SJCRH30 (cell line): Measurements from ENCODE around the gene LRRK1. TPM values are rescaled to one million over a fixed set of nuclear protein-coding genes. Genes with fewer than 3 reads are reported as not detected.

Experiments
- DNase-seq, 2 experiments: peaks; one replicate each; pipeline ENCODE4 v3.0.0-alpha.2; 2015 to 2020
- H3K27ac ChIP-seq: fragments of 250-450 bp; sonication (Bioruptor Pico); 2 replicates; pipeline ENCODE4 v1.5.1; 2020; ENCODE audit warnings: mild to moderate bottlenecking, moderate library complexity
- H3K27me3 ChIP-seq: fragments of 250-450 bp; sonication (Bioruptor Pico); 2 replicates; pipeline ENCODE4 v1.5.1; 2020; ENCODE audit warnings: mild to moderate bottlenecking, moderate library complexity
- H3K36me3 ChIP-seq: fragments of 250-450 bp; sonication (Bioruptor Pico); 2 replicates; pipeline ENCODE4 v1.5.1; 2020; ENCODE audit warnings: mild to moderate bottlenecking, moderate library complexity
- H3K4me1 ChIP-seq: fragments of 250-450 bp; sonication (Bioruptor Pico); 2 replicates; pipeline ENCODE4 v1.5.1; 2020; ENCODE audit warnings: mild to moderate bottlenecking, moderate library complexity
- H3K4me3 ChIP-seq: fragments of 250-450 bp; sonication (Bioruptor Pico); 2 replicates; pipeline ENCODE4 v1.5.1; 2020; ENCODE audit warnings: mild to moderate bottlenecking, moderate library complexity
- H3K9me3 ChIP-seq: fragments of 250-450 bp; sonication (Bioruptor Pico); replicated peaks from 2 replicates; pipeline ENCODE4 v1.5.1; 2020; ENCODE audit warnings: mild to moderate bottlenecking, moderate library complexity
- total RNA-seq: library from RNA; depleted of rRNA; stranded (reverse); fragments of >200 nt; shearing (Covaris generic); gene quantifications from 2 replicates; pipeline ENCODE4 v1.2.3, GENCODE V29; 2014

LRRK1 gene
- total RNA-seq, 1 experiment from 2014 or later, result 5.8 TPM

- DNase-seq, result no peak
- H3K4me3 ChIP-seq, result no peak overlapping the region
- H3K9me3 ChIP-seq, result no peaks in the 10 kb centered on the region
- H3K36me3 ChIP-seq, result peaks cover 3% of the 10 kb centered on the region; the same call in 1 of the 2 replicates
- H3K4me1 ChIP-seq, result peaks cover 8% of the 10 kb centered on the region; the same call in 1 of the 2 replicates
- H3K27ac ChIP-seq, result no peak overlapping the region
- no peaks in the 10 kb centered on the region for H3K27me3 ChIP-seq
Observed at GRCh38 chr15:101051291-101052030, 132.3 kb downstream of the LRRK1 start.

- no peak for DNase-seq
- no peak overlapping the region for H3K27ac ChIP-seq
- H3K36me3 ChIP-seq, result peaks cover 3% of the 10 kb centered on the region; the same call in 1 of the 2 replicates
- H3K4me3 ChIP-seq, result no peak overlapping the region
- H3K27me3 ChIP-seq, result no peaks in the 10 kb centered on the region
- H3K4me1 ChIP-seq, result peaks cover 8% of the 10 kb centered on the region; the same call in 1 of the 2 replicates
- H3K9me3 ChIP-seq, result no peaks in the 10 kb centered on the region
Observed at GRCh38 chr15:101052031-101052620, 133.0 kb downstream of the LRRK1 start.

- Histone ChIP-seq H3K4me3 (no peak overlapping the region), H3K36me3 (peaks cover 3% of the 10 kb centered on the region), H3K9me3 (no peaks in the 10 kb centered on the region), H3K27ac (no peak overlapping the region), H3K4me1 (peaks cover 8% of the 10 kb centered on the region; the same call in 1 of the 2 replicates), H3K27me3 (no peaks in the 10 kb centered on the region)
- DNase-seq, result no peak
Observed at GRCh38 chr15:101052681-101053121, 133.5 kb downstream of the LRRK1 start.

- H3K27me3 ChIP-seq, result no peaks in the 10 kb centered on the region
- no peak for DNase-seq
- H3K27ac ChIP-seq, result no peak overlapping the region
- H3K4me3 ChIP-seq, result no peak overlapping the region
- peaks cover 3% of the 10 kb centered on the region for H3K36me3 ChIP-seq
- no peaks in the 10 kb centered on the region for H3K9me3 ChIP-seq
- peaks cover 8% of the 10 kb centered on the region; the same call in 1 of the 2 replicates for H3K4me1 ChIP-seq
Observed at GRCh38 chr15:101053261-101053660, 134.1 kb downstream of the LRRK1 start.

- no peak for DNase-seq
- peaks cover 4% of the 10 kb centered on the region for H3K36me3 ChIP-seq
- H3K27me3 ChIP-seq, result no peaks in the 10 kb centered on the region
- H3K9me3 ChIP-seq, result no peaks in the 10 kb centered on the region
- H3K27ac ChIP-seq, result no peak overlapping the region
- no peak overlapping the region for H3K4me3 ChIP-seq
- peaks cover 8% of the 10 kb centered on the region; the same call in 1 of the 2 replicates for H3K4me1 ChIP-seq
Observed at GRCh38 chr15:101054116-101054515, 135.0 kb downstream of the LRRK1 start.

- peaks cover 6% of the 10 kb centered on the region for H3K36me3 ChIP-seq
- no peak overlapping the region for H3K4me3 ChIP-seq
- H3K9me3 ChIP-seq, result no peaks in the 10 kb centered on the region
- H3K27me3 ChIP-seq, result no peaks in the 10 kb centered on the region
- H3K27ac ChIP-seq, result no peak overlapping the region
- peaks cover 8% of the 10 kb centered on the region; the same call in 1 of the 2 replicates for H3K4me1 ChIP-seq
- DNase-seq, result no peak
Observed at GRCh38 chr15:101054991-101055390, 135.8 kb downstream of the LRRK1 start.

GRCh38 chr15:101055411-101055810 is 136.3 kb downstream of the LRRK1 start:
- Histone ChIP-seq H3K4me1 (peaks cover 4% of the 10 kb centered on the region; the same call in 1 of the 2 replicates), H3K9me3 (no peaks in the 10 kb centered on the region), H3K4me3 (no peak overlapping the region), H3K27ac (no peak overlapping the region), H3K36me3 (peaks cover 6% of the 10 kb centered on the region), H3K27me3 (no peaks in the 10 kb centered on the region)
- no peak for DNase-seq

- Histone ChIP-seq H3K36me3 (peaks cover 6% of the 10 kb centered on the region), H3K4me3 (no peak overlapping the region), H3K4me1 (no peaks in the 10 kb centered on the region), H3K9me3 (no peaks in the 10 kb centered on the region), H3K27ac (no peak overlapping the region), H3K27me3 (no peaks in the 10 kb centered on the region)
- no peak for DNase-seq
Observed at GRCh38 chr15:101056366-101057334, 137.5 kb downstream of the LRRK1 start.

GRCh38 chr15:101057841-101058407 is 138.8 kb downstream of the LRRK1 start:
- DNase-seq, result no peak
- no peak overlapping the region for H3K4me3 ChIP-seq
- peaks cover 6% of the 10 kb centered on the region for H3K36me3 ChIP-seq
- H3K4me1 ChIP-seq, result no peaks in the 10 kb centered on the region
- H3K27ac ChIP-seq, result no peak overlapping the region
- H3K9me3 ChIP-seq, result no peaks in the 10 kb centered on the region
- H3K27me3 ChIP-seq, result no peaks in the 10 kb centered on the region

GRCh38 chr15:101058735-101059134 is 139.6 kb downstream of the LRRK1 start:
- H3K4me3 ChIP-seq, result no peak overlapping the region
- no peak overlapping the region for H3K27ac ChIP-seq
- no peak for DNase-seq
- no peaks in the 10 kb centered on the region for H3K27me3 ChIP-seq
- no peaks in the 10 kb centered on the region for H3K4me1 ChIP-seq
- H3K9me3 ChIP-seq, result no peaks in the 10 kb centered on the region
- peaks cover 6% of the 10 kb centered on the region for H3K36me3 ChIP-seq

GRCh38 chr15:101059381-101060341 is 140.5 kb downstream of the LRRK1 start:
- Histone ChIP-seq H3K27me3 (no peaks in the 10 kb centered on the region), H3K36me3 (peaks cover 6% of the 10 kb centered on the region), H3K4me1 (no peaks in the 10 kb centered on the region)

GRCh38 chr15:101060576-101061551 is 141.7 kb downstream of the LRRK1 start:
- Histone ChIP-seq H3K9me3 (no peaks in the 10 kb centered on the region), H3K4me1 (no peaks in the 10 kb centered on the region), H3K36me3 (peaks cover 6% of the 10 kb centered on the region), H3K4me3 (no peak overlapping the region), H3K27me3 (no peaks in the 10 kb centered on the region), H3K27ac (no peak overlapping the region)
- DNase-seq, result no peak

More at GRCh38 chr15:101059381-101060341, 140.5 kb downstream of the LRRK1 start:
- DNase-seq, result no peak
- Histone ChIP-seq H3K27ac (no peak overlapping the region), H3K9me3 (no peaks in the 10 kb centered on the region), H3K4me3 (no peak overlapping the region)
